Brain microvascular endothelial cell (primary cell): ENCODE measurements around the gene SPTLC1.
A peak's percentile ranks its signal among the peaks of the same experiment; 100 is the strongest.

Experiments
- DNase-seq: peaks from one replicate; pipeline ENCODE4 v3.0.0-alpha.2; 2020
- H3K27ac ChIP-seq: fragments of 250-450 bp; sonication (Bioruptor Pico); 2 replicates; pipeline ENCODE4 v1.5.1; 2020; ENCODE audit warnings: mild to moderate bottlenecking, moderate library complexity
- H3K27me3 ChIP-seq: fragments of 250-450 bp; sonication (Bioruptor Pico); replicated peaks from 2 replicates; pipeline ENCODE4 v1.5.1; 2020; ENCODE audit warnings: mild to moderate bottlenecking
- H3K36me3 ChIP-seq: fragments of 250-450 bp; sonication (Bioruptor Pico); replicated peaks from 2 replicates; pipeline ENCODE4 v1.5.1; 2020; ENCODE audit warnings: mild to moderate bottlenecking
- H3K4me3 ChIP-seq: 2 replicates; pipeline ENCODE4 v1.5.1; 2011; ENCODE audit warnings: low read depth, mild to moderate bottlenecking, control low read depth, low read length, moderate library complexity
- in situ Hi-C: cut with HindIII; loops from 2 replicates; pipeline ENCODE4 v1.10.0; 2017; ENCODE audit warnings: low sequenced_read_pairs, low pct_ligation_motif_present
- TF ChIP-seq, protein P1 (sequence below): IDR thresholded peaks from 2 replicates; pipeline ENCODE4 v1.5.1; 2011; ENCODE audit warnings: low read depth, mild to moderate bottlenecking, moderate library complexity, low read length, control low read depth, inconsistent platforms; ENCODE audit errors: missing control alignments

The SPTLC1 gene

DNA sequence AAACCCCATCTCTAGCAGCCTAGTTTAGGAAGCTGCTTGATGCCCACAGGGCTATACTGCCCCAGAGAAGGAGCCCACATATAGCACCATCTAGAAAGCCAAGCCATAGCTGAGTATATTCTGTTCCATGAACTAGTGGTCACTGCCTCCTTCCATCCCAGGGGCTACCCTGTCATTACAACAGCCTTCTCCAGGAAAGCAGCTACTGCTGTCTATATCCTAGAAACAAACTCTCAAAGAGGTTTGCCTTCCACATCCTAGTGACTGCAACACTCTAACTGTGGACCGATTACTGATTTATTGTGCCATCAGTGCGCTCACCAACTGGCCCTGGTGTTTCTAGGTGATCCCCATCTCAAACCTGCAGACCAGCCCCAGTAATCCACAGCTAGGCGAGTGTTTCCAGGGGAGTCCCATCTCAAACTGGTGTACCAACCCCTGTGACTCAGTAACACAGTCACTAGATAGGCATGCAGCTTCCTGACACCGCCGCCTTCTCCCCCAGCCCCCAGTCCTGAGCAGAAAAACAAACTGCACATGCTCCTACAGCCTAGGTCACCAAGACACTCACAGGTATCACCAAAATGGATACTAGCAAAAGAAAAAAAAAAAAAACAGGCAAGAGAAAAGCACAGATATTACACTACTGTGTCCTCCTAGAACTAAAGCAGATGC is 14.8 kb downstream of the SPTLC1 start:
- H3K36me3 ChIP-seq: peaks cover 10% of the 10 kb centered on the region
- peak overlapping the region; percentile 53 for H3K27ac ChIP-seq
- H3K27me3 ChIP-seq: no peaks in the 10 kb centered on the region
- TF ChIP-seq, protein P1, sequence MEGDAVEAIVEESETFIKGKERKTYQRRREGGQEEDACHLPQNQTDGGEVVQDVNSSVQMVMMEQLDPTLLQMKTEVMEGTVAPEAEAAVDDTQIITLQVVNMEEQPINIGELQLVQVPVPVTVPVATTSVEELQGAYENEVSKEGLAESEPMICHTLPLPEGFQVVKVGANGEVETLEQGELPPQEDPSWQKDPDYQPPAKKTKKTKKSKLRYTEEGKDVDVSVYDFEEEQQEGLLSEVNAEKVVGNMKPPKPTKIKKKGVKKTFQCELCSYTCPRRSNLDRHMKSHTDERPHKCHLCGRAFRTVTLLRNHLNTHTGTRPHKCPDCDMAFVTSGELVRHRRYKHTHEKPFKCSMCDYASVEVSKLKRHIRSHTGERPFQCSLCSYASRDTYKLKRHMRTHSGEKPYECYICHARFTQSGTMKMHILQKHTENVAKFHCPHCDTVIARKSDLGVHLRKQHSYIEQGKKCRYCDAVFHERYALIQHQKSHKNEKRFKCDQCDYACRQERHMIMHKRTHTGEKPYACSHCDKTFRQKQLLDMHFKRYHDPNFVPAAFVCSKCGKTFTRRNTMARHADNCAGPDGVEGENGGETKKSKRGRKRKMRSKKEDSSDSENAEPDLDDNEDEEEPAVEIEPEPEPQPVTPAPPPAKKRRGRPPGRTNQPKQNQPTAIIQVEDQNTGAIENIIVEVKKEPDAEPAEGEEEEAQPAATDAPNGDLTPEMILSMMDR: no peak
- in situ Hi-C loops: no loop called here
- no peak overlapping the region for H3K4me3 ChIP-seq
- peak; percentile 85 for DNase-seq

DNA sequence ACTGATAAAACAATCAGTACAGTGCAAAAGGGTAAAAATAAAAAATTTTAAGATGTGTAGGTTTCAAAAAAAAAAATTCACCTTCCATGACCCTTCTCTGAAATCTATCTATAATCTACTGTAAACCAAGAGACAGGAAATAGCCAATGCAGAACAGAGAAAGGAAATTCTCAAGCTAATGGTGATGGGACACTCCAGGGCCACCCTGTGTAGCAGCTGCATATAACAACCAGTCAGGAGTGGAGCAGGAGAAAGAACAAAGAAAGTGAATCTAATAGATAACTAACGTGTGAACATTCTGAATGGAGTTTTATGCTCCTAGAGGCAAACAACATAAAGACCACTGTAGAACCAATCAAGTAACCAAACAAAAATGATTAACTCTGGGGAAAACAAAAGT is 16.6 kb downstream of the SPTLC1 start:
- DNase-seq: no peak
- TF ChIP-seq, protein P1: no peak
- Histone ChIP-seq H3K27me3 (no peaks in the 10 kb centered on the region), H3K36me3 (peaks cover 6% of the 10 kb centered on the region), H3K27ac (peak overlapping the region; percentile 35), H3K4me3 (no peak overlapping the region)
- in situ Hi-C loops: no loop called here

DNA sequence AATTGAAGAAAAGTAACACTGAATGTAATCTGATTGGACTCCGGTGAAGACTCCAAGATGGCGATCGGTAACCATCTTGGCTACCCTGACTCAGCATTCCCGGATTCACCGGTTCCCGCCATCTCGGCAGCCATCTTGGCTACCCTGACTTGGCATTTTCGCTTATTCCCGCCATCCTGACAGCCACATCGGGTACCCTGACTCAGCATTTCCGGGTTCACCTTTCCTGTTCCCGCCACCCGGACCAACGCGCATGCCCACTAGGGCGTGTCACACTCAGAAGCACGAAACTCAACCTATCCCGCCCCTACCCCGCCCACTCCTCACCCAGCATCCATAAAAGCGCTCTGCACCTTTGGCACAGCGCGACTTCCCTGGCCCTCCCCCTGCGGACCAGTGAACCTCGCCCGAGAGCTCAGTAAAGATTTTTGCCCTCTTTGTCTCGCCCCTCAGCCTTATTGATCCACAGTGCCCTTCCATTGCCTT is 17.2 kb downstream of the SPTLC1 start:
- no peaks in the 10 kb centered on the region for H3K27me3 ChIP-seq
- TF ChIP-seq, protein P1: no peak
- peaks cover 6% of the 10 kb centered on the region for H3K36me3 ChIP-seq
- peak overlapping the region; percentile 37 for H3K4me3 ChIP-seq
- in situ Hi-C loops: no loop called here
- peak; percentile 62 for DNase-seq
- peak overlapping the region; percentile 35 for H3K27ac ChIP-seq

DNA sequence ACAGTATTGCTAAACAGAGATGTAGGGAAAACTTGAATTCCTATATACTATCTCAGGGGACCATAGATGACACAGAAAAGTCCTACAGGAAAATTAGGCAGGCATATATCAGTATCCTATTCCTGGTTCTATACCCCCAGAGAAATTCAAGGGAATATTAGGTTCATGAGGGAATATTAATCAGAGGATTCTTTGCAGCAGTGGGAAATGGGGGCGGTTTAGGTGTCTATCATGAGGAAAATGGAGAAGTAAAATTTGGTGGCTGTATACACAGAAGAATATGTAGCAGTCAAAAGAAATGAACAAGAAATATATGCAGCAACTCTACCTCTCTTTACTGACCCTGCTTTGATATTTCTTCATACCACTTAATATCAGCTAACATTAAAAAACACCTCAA is 20.0 kb downstream of the SPTLC1 start:
- Histone ChIP-seq H3K27me3 (no peaks in the 10 kb centered on the region), H3K27ac (no peak overlapping the region), H3K4me3 (no peak overlapping the region), H3K36me3 (peaks cover 6% of the 10 kb centered on the region)
- TF ChIP-seq, protein P1: no peak
- DNase-seq: no peak
- in situ Hi-C loops: no loop called here

DNA sequence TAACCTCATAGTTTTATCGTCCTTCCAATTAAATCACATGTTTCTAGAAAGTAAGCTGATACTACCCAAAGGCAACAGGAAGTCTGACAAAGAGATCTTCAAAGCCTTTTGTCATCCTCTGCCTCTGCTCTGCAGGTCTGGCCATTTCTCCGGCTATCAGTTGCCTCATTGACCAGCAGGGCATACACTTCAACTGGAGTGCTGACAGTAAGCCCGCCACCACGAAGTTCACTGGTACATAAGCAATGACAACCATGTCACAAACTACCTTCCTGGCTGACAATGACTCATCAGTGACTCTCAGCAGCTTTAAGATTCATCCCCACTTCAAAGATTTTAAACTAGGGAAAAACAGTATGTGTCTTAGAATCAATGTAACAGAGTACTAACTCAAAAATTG is 20.6 kb downstream of the SPTLC1 start:
- no peak overlapping the region for H3K27ac ChIP-seq
- H3K4me3 ChIP-seq: no peak overlapping the region
- peak; percentile 32 for DNase-seq
- in situ Hi-C loops: no loop called here
- TF ChIP-seq, protein P1: peak; percentile 31
- peaks cover 7% of the 10 kb centered on the region for H3K36me3 ChIP-seq
- H3K27me3 ChIP-seq: no peaks in the 10 kb centered on the region

DNA sequence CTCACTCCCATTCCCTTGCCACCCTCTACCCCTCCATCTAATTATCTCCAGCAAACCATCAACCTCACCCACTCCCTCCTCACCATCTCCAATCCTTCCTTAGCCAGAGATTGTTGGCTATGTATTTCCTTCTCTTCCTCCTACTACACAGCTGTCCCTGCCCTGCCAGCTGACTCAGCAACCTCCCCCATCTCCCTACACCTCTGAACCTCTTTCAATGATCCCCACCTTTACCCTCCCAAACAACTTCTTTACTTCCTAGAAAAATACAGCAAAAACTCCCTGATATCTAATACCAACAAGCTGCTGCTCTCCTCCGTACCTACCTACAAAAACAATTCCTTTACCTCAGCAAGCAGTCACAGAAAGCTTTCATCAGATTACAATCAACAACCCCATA is 37.3 kb downstream of the SPTLC1 start:
- Histone ChIP-seq H3K27ac (no peak overlapping the region), H3K27me3 (no peaks in the 10 kb centered on the region), H3K4me3 (no peak overlapping the region), H3K36me3 (peaks cover 18% of the 10 kb centered on the region)
- DNase-seq: no peak
- TF ChIP-seq, protein P1: no peak
- in situ Hi-C loops: no loop called here
